ENCODE data around the gene LARP4. TPM values are rescaled to one million over a fixed set of nuclear protein-coding genes. Genes with fewer than 3 reads are reported as not detected.
"Not testable (repeated sequence)": the region's sequence is repeated elsewhere in the genome, so short reads cannot be mapped to it uniquely, and the experiment has no call there.

Gene LARP4
- total RNA-seq, 1 donor from 2014 or later, result 48.2 TPM

- no peak overlapping the region for H3K27ac Mint-ChIP-seq (ENCODE audit: unreplicated experiment)
- no peaks in the 10 kb centered on the region for H3K9me3 Mint-ChIP-seq (ENCODE audit: unreplicated experiment)
- peaks cover 3% of the 10 kb centered on the region for H3K4me1 Mint-ChIP-seq (ENCODE audit: unreplicated experiment)
- TF ChIP-seq CTCF (IDR thresholded peaks at IDR 0.05), result no peak
- H3K27me3 Mint-ChIP-seq (ENCODE audit: unreplicated experiment), result no peaks in the 10 kb centered on the region
- H3K36me3 Mint-ChIP-seq (ENCODE audit: unreplicated experiment), result peaks cover 7% of the 10 kb centered on the region
- DNase-seq (ENCODE audit: extremely low spot score, unreplicated experiment), result no peak
- no peak overlapping the region for H3K4me3 Mint-ChIP-seq (ENCODE audit: unreplicated experiment)
These were observed 15.3 kb downstream of the LARP4 start for GRCh38 chr12:50415899-50416479.

- Mint-ChIP-seq H3K27ac (ENCODE audit: unreplicated experiment) (no peak overlapping the region), H3K36me3 (ENCODE audit: unreplicated experiment) (peaks cover 5% of the 10 kb centered on the region), H3K27me3 (ENCODE audit: unreplicated experiment) (no peaks in the 10 kb centered on the region), H3K4me3 (ENCODE audit: unreplicated experiment) (no peak overlapping the region), H3K9me3 (ENCODE audit: unreplicated experiment) (no peaks in the 10 kb centered on the region), H3K4me1 (ENCODE audit: unreplicated experiment) (peaks cover 4% of the 10 kb centered on the region)
- DNase-seq (ENCODE audit: extremely low spot score, unreplicated experiment), result no peak
- TF ChIP-seq CTCF (IDR thresholded peaks at IDR 0.05), result no peak
These were observed 18.6 kb downstream of the LARP4 start for GRCh38 chr12:50419112-50419909.

DNA sequence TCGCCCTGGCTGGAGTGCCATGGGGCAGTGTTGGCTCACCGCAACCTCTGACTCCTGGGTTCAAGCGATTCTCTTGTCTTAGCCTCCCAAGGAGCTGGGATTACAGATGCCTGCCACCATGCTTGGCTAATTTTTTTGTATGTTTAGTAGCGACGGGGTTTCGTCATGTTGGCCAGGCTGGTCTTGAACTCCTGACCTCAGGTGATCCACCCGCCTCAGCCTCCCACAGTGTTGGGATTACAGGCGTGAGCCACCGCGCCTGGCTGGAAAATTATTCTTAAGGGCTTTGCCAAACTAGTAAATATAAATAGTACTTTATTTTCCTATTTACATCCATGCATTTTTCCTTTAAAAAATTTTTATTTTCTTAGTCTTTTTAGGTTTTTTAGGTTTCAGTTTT is 22.2 kb downstream of the LARP4 start:
- H3K36me3 Mint-ChIP-seq (ENCODE audit: unreplicated experiment); H3K27ac Mint-ChIP-seq (ENCODE audit: unreplicated experiment); DNase-seq (ENCODE audit: extremely low spot score, unreplicated experiment); H3K4me3 Mint-ChIP-seq (ENCODE audit: unreplicated experiment); H3K9me3 Mint-ChIP-seq (ENCODE audit: unreplicated experiment); H3K27me3 Mint-ChIP-seq (ENCODE audit: unreplicated experiment): not testable (repeated sequence)
- peaks cover 18% of the 10 kb centered on the region for H3K4me1 Mint-ChIP-seq (ENCODE audit: unreplicated experiment)

GRCh38 chr12:50423342-50423741 is 22.7 kb downstream of the LARP4 start:
- H3K27ac Mint-ChIP-seq (ENCODE audit: unreplicated experiment); DNase-seq (ENCODE audit: extremely low spot score, unreplicated experiment): not testable (repeated sequence)

DNA sequence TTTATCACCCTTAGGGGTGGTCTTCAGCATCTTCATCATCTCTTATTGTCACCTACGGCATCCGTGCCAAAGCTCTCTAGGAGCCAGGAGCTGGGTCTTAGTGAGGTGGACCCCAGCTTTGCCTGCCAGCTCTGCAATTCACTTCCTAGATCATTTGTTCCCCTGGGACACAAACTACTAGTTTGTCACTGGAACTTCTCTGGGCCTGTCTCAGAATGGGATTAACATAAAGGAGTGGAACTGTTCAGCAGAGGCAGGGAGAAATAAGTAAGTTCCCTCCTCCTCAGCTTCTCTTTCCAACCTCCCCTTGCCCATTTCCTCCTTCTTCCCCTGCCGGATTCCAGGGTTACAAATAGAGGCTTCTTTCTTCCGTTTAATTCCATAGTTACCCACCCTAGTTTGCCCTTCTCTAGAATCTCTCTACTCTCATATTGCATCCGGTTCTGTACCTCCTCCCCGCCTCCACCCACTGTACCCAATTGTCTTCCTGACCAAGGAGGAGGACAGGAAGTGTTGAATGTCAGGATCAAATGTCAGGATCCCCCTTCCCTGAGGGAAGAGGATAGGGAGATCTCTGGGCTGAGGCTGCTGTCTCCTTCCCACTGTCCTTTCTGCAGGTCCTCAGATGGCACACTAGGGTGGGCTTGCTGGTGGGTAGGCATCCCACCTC is 25.0 kb downstream of the LARP4 start:
- DNase-seq (ENCODE audit: extremely low spot score, unreplicated experiment), result no peak
- no peaks in the 10 kb centered on the region for H3K27me3 Mint-ChIP-seq (ENCODE audit: unreplicated experiment)
- H3K36me3 Mint-ChIP-seq (ENCODE audit: unreplicated experiment), result peaks cover 12% of the 10 kb centered on the region
- no peaks in the 10 kb centered on the region for H3K9me3 Mint-ChIP-seq (ENCODE audit: unreplicated experiment)
- no peak for TF ChIP-seq CTCF (IDR thresholded peaks at IDR 0.05)
- H3K4me3 Mint-ChIP-seq (ENCODE audit: unreplicated experiment), result no peak overlapping the region
- H3K4me1 Mint-ChIP-seq (ENCODE audit: unreplicated experiment), result peaks cover 15% of the 10 kb centered on the region
- peak overlapping the region; percentile 50 for H3K27ac Mint-ChIP-seq (ENCODE audit: unreplicated experiment)

More at GRCh38 chr12:50423342-50423741, 22.7 kb downstream of the LARP4 start:
- H3K4me1 Mint-ChIP-seq (ENCODE audit: unreplicated experiment), result peaks cover 17% of the 10 kb centered on the region
- H3K4me3 Mint-ChIP-seq (ENCODE audit: unreplicated experiment); H3K27me3 Mint-ChIP-seq (ENCODE audit: unreplicated experiment); H3K36me3 Mint-ChIP-seq (ENCODE audit: unreplicated experiment); H3K9me3 Mint-ChIP-seq (ENCODE audit: unreplicated experiment): not testable (repeated sequence)

DNA sequence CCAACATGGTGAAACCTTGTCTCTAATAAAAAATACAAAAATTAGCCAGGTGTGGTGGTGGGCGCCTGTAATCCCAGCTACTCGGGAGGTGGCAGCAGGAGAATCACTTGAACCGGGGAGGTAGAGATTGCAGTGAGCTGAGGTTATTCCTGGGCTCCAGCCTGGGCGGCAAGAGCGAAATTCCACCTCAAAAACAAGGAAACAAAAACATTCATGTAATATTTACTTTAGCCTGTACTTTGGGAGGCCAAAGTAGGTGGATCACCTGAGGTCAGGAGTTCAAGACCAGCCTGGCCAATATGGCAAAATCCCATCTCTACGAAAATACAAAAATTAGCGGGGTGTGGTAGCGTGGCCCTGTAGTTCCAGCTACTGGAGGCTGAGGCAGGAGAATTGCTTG is 31.0 kb downstream of the LARP4 start:
- not testable (repeated sequence) for H3K9me3 Mint-ChIP-seq (ENCODE audit: unreplicated experiment); H3K27me3 Mint-ChIP-seq (ENCODE audit: unreplicated experiment); H3K27ac Mint-ChIP-seq (ENCODE audit: unreplicated experiment); H3K4me1 Mint-ChIP-seq (ENCODE audit: unreplicated experiment); DNase-seq (ENCODE audit: extremely low spot score, unreplicated experiment); H3K4me3 Mint-ChIP-seq (ENCODE audit: unreplicated experiment)
- peaks cover 35% of the 10 kb centered on the region for H3K36me3 Mint-ChIP-seq (ENCODE audit: unreplicated experiment)
